ENCODE results near the gene CRAMP1.

CRAMP1 gene

GRCh38 chr16:1638757-1639156 lies 26.6 kb downstream of the CRAMP1 start:
- Mint-ChIP-seq H3K9me3 (no peaks in the 10 kb centered on the region), H3K4me3 (no peak overlapping the region), H3K4me1 (no peaks in the 10 kb centered on the region), H3K27ac (peak overlapping the region in 1 of 3 experiments; percentile 29), H3K36me3 (ENCODE audit: low read depth) (peaks cover 65% of the 10 kb centered on the region), H3K27me3 (ENCODE audit: low read depth) (no peaks in the 10 kb centered on the region)
- no peak for TF ChIP-seq CTCF (IDR thresholded peaks at IDR 0.05; ENCODE audit: unreplicated experiment in 3 of 3)

GRCh38 chr16:1639282-1639681 lies 27.1 kb downstream of the CRAMP1 start:
- Mint-ChIP-seq H3K27ac (peak overlapping the region in 1 of 3 experiments; percentile 29), H3K27me3 (ENCODE audit: low read depth) (no peaks in the 10 kb centered on the region), H3K4me1 (no peaks in the 10 kb centered on the region), H3K36me3 (ENCODE audit: low read depth) (peaks cover 65% of the 10 kb centered on the region), H3K9me3 (no peaks in the 10 kb centered on the region), H3K4me3 (no peak overlapping the region)
- no peak for TF ChIP-seq CTCF (IDR thresholded peaks at IDR 0.05; ENCODE audit: unreplicated experiment in 3 of 3)

DNA sequence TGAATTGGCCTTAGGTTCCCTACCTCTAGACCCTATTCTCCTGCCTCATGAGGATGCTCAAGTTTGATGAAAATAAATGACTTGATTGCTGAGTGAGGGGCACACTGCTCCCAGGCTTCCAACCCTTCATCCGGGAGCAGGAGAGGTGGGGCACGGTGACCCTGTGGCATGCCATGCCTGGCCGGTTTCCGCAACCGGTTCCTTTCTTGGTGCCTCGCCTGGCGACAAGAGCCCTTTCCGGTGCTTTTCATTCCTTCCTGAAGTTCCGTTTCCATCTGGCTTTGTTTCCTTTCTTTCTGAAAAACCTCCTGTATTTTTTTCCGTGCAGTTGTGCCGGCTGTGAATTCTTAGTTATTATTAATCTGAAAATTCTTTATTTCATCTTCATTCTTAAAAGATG lies 27.7 kb downstream of the CRAMP1 start:
- Mint-ChIP-seq H3K4me1 (no peaks in the 10 kb centered on the region), H3K9me3 (no peaks in the 10 kb centered on the region)

GRCh38 chr16:1640261-1640941 lies 28.2 kb downstream of the CRAMP1 start:
- no peaks in the 10 kb centered on the region for H3K4me1 Mint-ChIP-seq
- peaks cover 4% of the 10 kb centered on the region for H3K27me3 Mint-ChIP-seq (ENCODE audit: low read depth)
- no peak overlapping the region for H3K4me3 Mint-ChIP-seq
- no peak for TF ChIP-seq CTCF (IDR thresholded peaks at IDR 0.05; ENCODE audit: unreplicated experiment in 3 of 3)
- H3K27ac Mint-ChIP-seq: peak overlapping the region in 1 of 3 experiments; percentile 25
- H3K36me3 Mint-ChIP-seq (ENCODE audit: low read depth): peaks cover 66% of the 10 kb centered on the region
- no peaks in the 10 kb centered on the region for H3K9me3 Mint-ChIP-seq

More for the DNA sequence above, 27.7 kb downstream of the CRAMP1 start:
- Mint-ChIP-seq H3K27me3 (ENCODE audit: low read depth) (peaks cover under 1% of the 10 kb centered on the region), H3K4me3 (no peak overlapping the region), H3K27ac (no peak overlapping the region), H3K36me3 (ENCODE audit: low read depth) (peaks cover 66% of the 10 kb centered on the region)
- no peak for TF ChIP-seq CTCF (IDR thresholded peaks at IDR 0.05; ENCODE audit: unreplicated experiment in 3 of 3)

- H3K27ac Mint-ChIP-seq: no peak overlapping the region
- peaks cover 4% of the 10 kb centered on the region for H3K27me3 Mint-ChIP-seq (ENCODE audit: low read depth)
- peaks cover 70% of the 10 kb centered on the region for H3K36me3 Mint-ChIP-seq (ENCODE audit: low read depth)
- H3K4me3 Mint-ChIP-seq: no peak overlapping the region
- TF ChIP-seq CTCF (IDR thresholded peaks at IDR 0.05; ENCODE audit: unreplicated experiment in 3 of 3): no peak
- H3K9me3 Mint-ChIP-seq: no peaks in the 10 kb centered on the region
- no peaks in the 10 kb centered on the region for H3K4me1 Mint-ChIP-seq
These were observed 29.1 kb downstream of the CRAMP1 start for GRCh38 chr16:1641261-1641660.

DNA sequence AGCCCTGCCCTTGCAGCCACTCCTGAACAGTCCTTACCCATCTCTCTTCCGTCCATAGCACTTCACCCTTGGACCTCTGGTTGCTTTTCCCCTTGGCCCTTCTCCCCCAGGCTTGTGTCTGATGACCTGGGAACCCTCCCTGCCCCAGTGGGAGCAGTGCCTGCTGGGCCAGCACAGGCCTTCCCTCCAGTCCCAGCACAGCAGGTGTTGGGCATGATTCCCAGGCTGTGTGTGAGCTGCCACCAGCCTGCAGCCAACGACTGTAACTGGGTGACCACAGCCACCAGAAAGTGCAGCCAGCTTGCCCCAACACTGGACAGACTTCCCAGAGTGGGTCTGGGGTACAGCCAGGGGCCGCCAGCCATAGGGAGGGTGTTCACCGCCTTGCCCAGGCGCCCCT lies 30.0 kb downstream of the CRAMP1 start:
- Mint-ChIP-seq H3K4me1 (no peaks in the 10 kb centered on the region), H3K27ac (no peak overlapping the region)

More for the DNA sequence above, 30.0 kb downstream of the CRAMP1 start:
- Mint-ChIP-seq H3K36me3 (ENCODE audit: low read depth) (peaks cover 75% of the 10 kb centered on the region), H3K27me3 (ENCODE audit: low read depth) (peaks cover 4% of the 10 kb centered on the region), H3K9me3 (no peaks in the 10 kb centered on the region), H3K4me3 (no peak overlapping the region)
- no peak for TF ChIP-seq CTCF (IDR thresholded peaks at IDR 0.05; ENCODE audit: unreplicated experiment in 3 of 3)
